Measurements from ENCODE around the gene KLF7. TPM values are rescaled to one million over a fixed set of nuclear protein-coding genes. Genes with fewer than 3 reads are reported as not detected.

Gene KLF7
- total RNA-seq, 1 donor from 2014 or later = 36.7 TPM

DNA sequence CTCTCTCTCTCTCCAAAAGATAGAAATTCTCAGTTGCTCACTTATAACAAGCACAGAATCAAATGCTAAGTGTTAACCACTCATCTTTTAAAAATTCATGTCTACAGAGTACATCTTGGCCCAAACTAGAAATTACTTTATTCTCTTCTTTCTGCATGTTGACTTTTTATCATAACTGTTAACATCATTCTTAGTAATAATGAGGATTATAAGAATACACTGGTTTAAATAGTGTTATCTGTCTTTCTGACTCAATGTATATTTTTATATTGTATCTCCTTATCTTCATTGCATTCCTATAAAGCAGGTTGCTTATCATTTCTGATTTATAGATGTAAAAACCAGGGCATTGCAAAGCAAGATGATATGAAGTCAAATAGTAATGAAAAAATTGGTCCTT lies 17.8 kb upstream of the KLF7 start:
- peaks cover 56% of the 10 kb centered on the region for H3K4me1 Mint-ChIP-seq (ENCODE audit: unreplicated experiment)
- TF ChIP-seq, protein P1, sequence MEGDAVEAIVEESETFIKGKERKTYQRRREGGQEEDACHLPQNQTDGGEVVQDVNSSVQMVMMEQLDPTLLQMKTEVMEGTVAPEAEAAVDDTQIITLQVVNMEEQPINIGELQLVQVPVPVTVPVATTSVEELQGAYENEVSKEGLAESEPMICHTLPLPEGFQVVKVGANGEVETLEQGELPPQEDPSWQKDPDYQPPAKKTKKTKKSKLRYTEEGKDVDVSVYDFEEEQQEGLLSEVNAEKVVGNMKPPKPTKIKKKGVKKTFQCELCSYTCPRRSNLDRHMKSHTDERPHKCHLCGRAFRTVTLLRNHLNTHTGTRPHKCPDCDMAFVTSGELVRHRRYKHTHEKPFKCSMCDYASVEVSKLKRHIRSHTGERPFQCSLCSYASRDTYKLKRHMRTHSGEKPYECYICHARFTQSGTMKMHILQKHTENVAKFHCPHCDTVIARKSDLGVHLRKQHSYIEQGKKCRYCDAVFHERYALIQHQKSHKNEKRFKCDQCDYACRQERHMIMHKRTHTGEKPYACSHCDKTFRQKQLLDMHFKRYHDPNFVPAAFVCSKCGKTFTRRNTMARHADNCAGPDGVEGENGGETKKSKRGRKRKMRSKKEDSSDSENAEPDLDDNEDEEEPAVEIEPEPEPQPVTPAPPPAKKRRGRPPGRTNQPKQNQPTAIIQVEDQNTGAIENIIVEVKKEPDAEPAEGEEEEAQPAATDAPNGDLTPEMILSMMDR (IDR thresholded peaks at IDR 0.05) = no peak
- H3K9me3 Mint-ChIP-seq (ENCODE audit: unreplicated experiment) = peaks cover 11% of the 10 kb centered on the region
- no peak for DNase-seq (ENCODE audit: extremely low spot score, unreplicated experiment)
- no peaks in the 10 kb centered on the region for H3K36me3 Mint-ChIP-seq (ENCODE audit: unreplicated experiment)
- H3K27ac Mint-ChIP-seq (ENCODE audit: unreplicated experiment) = peak overlapping the region; percentile 90
- H3K4me3 Mint-ChIP-seq (ENCODE audit: unreplicated experiment) = no peak overlapping the region
- H3K27me3 Mint-ChIP-seq (ENCODE audit: unreplicated experiment) = no peaks in the 10 kb centered on the region

DNA sequence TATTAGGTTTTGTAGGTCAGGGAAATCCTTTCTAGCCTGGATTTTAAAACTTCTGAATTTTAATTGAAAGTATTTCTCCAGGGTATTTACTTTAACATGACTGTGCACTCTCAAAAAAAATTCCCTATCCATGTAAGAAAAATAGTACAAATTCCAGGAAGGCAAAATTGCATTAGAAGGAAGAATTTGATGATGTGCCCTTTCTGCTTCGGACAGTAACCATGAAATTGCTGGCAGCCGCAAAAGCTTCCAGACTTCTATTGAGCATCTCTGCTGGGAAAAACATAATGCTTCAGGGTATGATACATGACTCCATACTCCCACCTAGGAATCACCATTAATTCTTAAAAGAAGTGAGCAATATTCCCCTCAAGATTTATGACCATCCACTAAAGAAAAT lies 17.2 kb upstream of the KLF7 start:
- H3K4me1 Mint-ChIP-seq (ENCODE audit: unreplicated experiment) = peaks cover 50% of the 10 kb centered on the region
- H3K27ac Mint-ChIP-seq (ENCODE audit: unreplicated experiment) = peak overlapping the region; percentile 90
- H3K27me3 Mint-ChIP-seq (ENCODE audit: unreplicated experiment) = no peaks in the 10 kb centered on the region
- no peaks in the 10 kb centered on the region for H3K36me3 Mint-ChIP-seq (ENCODE audit: unreplicated experiment)
- DNase-seq (ENCODE audit: extremely low spot score, unreplicated experiment) = no peak
- TF ChIP-seq, protein P1 (IDR thresholded peaks at IDR 0.05) = no peak
- peaks cover 11% of the 10 kb centered on the region for H3K9me3 Mint-ChIP-seq (ENCODE audit: unreplicated experiment)
- H3K4me3 Mint-ChIP-seq (ENCODE audit: unreplicated experiment) = no peak overlapping the region

DNA sequence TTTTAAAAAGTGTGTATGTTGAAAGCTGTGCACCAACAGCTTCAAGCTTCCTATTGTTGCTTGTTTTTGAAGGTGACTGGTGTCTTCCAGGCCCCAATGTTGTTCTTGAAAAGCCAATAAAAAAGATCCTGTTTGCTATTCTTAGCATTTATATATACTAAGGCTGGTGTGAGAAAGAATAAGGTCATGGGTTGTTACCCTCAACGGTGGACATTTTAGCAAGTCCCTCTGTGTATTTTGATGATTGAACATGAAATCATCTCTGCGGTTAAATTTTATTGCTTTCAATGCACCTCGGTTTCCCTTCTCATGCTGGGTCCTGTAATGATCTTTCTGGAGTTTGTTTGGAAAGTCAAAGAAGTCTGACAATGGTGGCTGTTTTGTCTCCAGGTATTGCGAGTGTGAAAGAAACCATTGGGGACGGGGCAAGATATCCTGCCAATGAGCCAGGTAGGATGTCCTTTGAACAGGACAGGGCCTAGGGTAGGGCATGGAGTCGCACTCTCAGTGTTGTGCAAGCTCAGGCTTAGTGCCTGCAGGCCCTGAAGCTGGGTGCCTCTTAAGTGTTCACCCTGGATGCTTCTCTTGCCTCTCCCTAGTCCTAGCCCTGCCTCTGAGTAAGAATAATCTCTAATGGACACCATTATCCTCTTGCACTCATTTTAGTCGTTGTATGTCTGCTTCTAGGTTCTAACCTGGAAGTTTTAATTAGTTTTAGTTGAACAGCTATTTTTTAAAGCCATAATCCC lies 16.0 kb upstream of the KLF7 start:
- Mint-ChIP-seq H3K4me1 (ENCODE audit: unreplicated experiment) (peaks cover 47% of the 10 kb centered on the region), H3K27ac (ENCODE audit: unreplicated experiment) (peak overlapping the region; percentile 90), H3K9me3 (ENCODE audit: unreplicated experiment) (no peaks in the 10 kb centered on the region)

DNA sequence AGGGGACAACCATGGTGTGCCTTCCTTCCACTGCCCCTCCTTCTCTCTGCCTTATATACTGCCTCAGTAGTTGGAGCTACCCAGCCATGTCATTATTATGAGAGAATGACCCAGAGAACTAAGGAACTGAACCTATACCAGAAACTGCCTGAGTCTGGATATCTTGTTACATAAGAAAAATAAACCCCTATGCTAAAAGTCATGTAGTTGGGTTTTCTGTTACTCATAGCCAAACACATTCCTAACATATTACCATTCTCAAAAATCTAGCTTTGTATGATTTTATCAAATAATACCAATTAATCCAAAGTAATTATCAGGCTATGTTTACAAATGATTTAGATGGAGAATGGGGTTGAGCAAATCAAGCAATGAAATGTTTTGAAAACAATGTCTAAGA lies 15.0 kb upstream of the KLF7 start:
- Mint-ChIP-seq H3K27me3 (ENCODE audit: unreplicated experiment) (no peaks in the 10 kb centered on the region), H3K36me3 (ENCODE audit: unreplicated experiment) (no peaks in the 10 kb centered on the region), H3K4me3 (ENCODE audit: unreplicated experiment) (no peak overlapping the region), H3K9me3 (ENCODE audit: unreplicated experiment) (no peaks in the 10 kb centered on the region), H3K4me1 (ENCODE audit: unreplicated experiment) (peaks cover 48% of the 10 kb centered on the region), H3K27ac (ENCODE audit: unreplicated experiment) (peak overlapping the region; percentile 71)
- DNase-seq (ENCODE audit: extremely low spot score, unreplicated experiment) = no peak
- TF ChIP-seq, protein P1 (IDR thresholded peaks at IDR 0.05) = no peak

More for the DNA sequence above, 16.0 kb upstream of the KLF7 start:
- no peak for DNase-seq (ENCODE audit: extremely low spot score, unreplicated experiment)
- TF ChIP-seq, protein P1 (IDR thresholded peaks at IDR 0.05) = no peak
- H3K36me3 Mint-ChIP-seq (ENCODE audit: unreplicated experiment) = no peaks in the 10 kb centered on the region
- no peak overlapping the region for H3K4me3 Mint-ChIP-seq (ENCODE audit: unreplicated experiment)
- no peaks in the 10 kb centered on the region for H3K27me3 Mint-ChIP-seq (ENCODE audit: unreplicated experiment)

DNA sequence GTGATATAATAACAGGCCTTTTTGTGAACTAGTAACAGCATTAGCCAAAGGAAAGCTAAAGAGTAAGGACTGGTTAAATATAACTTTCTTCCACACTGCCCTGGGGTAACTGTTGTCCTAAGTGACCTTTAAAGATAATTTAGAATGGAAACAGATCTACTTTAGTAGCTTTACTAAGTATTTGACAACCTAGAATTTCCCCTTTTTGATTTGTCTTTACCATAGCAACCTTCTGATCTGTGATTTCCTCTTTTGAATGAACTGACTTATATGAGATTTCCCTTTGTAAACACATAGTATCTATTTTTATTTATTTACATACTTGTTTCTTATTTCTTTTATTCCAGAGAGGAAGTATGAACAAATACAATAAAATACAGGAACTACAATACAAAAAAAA lies 10.5 kb upstream of the KLF7 start:
- Mint-ChIP-seq H3K4me3 (ENCODE audit: unreplicated experiment) (no peak overlapping the region), H3K36me3 (ENCODE audit: unreplicated experiment) (no peaks in the 10 kb centered on the region), H3K9me3 (ENCODE audit: unreplicated experiment) (no peaks in the 10 kb centered on the region), H3K27ac (ENCODE audit: unreplicated experiment) (no peak overlapping the region), H3K4me1 (ENCODE audit: unreplicated experiment) (peaks cover 16% of the 10 kb centered on the region), H3K27me3 (ENCODE audit: unreplicated experiment) (no peaks in the 10 kb centered on the region)
- no peak for DNase-seq (ENCODE audit: extremely low spot score, unreplicated experiment)
- TF ChIP-seq, protein P1 (IDR thresholded peaks at IDR 0.05) = no peak
